CD4-positive, CD25-positive, alpha-beta regulatory T cell (primary cell): Measurements from ENCODE around the gene PCBP4. TPM values are rescaled to one million over a fixed set of nuclear protein-coding genes. Genes with fewer than 3 reads are reported as not detected.

Source experiments
- ATAC-seq, 2 donors: fragments of 150-1000 bp; cut with Tn5 transposase; one replicate each; pipeline ENCODE4 v1.10.0; 2021; ENCODE audit warnings: low read depth in 2 of 2, moderate number of reproducible peaks in 2 of 2, moderate library complexity in 1 of 2
- DNase-seq, 3 donors: peaks; one replicate each; pipeline versions ENCODE4 v3.0.0 to v3.0.0-alpha.2; 2012 to 2022; ENCODE audit warnings: mixed read lengths in 1 of 3
- H3K27ac ChIP-seq: one replicate; pipeline ENCODE4 v1.7.0; 2013; ENCODE audit warnings: mild to moderate bottlenecking, low read length; ENCODE audit not compliant: insufficient read depth, poor library complexity, severe bottlenecking
- H3K27me3 ChIP-seq: one replicate; pipeline ENCODE4 v1.7.0; 2013; ENCODE audit warnings: low read length; ENCODE audit not compliant: control insufficient read depth, insufficient read depth
- H3K36me3 ChIP-seq: one replicate; pipeline ENCODE4 v1.7.0; 2013; ENCODE audit warnings: mild to moderate bottlenecking, low read length, moderate library complexity; ENCODE audit not compliant: control insufficient read depth, insufficient read depth
- H3K4me1 ChIP-seq: 2 replicates; pipeline ENCODE4 v1.7.0; 2013; ENCODE audit warnings: mild to moderate bottlenecking, low read length; ENCODE audit not compliant: insufficient read depth, control insufficient read depth, poor library complexity, severe bottlenecking
- H3K4me3 ChIP-seq: one replicate; pipeline ENCODE4 v1.7.0; 2013; ENCODE audit warnings: low read depth, mild to moderate bottlenecking, low read length, moderate library complexity
- H3K9me3 ChIP-seq, 2 experiments: 1 replicate in 1 of 2; 2 replicates in 1 of 2; pipeline ENCODE4 v1.7.0; 2013; ENCODE audit warnings: low read length in 2 of 2, mild to moderate bottlenecking in 1 of 2, moderate library complexity in 1 of 2; ENCODE audit not compliant: control insufficient read depth in 2 of 2
- H3K27ac Mint-ChIP-seq, 3 donors: one replicate each; pipeline ENCODE4 v1.8.0; 2020 to 2022; ENCODE audit warnings: mild to moderate bottlenecking in 3 of 3, mixed read lengths in 3 of 3, moderate library complexity in 2 of 3
- H3K27me3 Mint-ChIP-seq: one replicate; pipeline ENCODE4 v1.8.0; 2022; ENCODE audit warnings: mild to moderate bottlenecking, mixed read lengths
- H3K36me3 Mint-ChIP-seq: one replicate; pipeline ENCODE4 v1.8.0; 2020; ENCODE audit warnings: mixed read lengths
- H3K4me1 Mint-ChIP-seq, 4 donors: one replicate each; pipeline ENCODE4 v1.8.0; 2020 to 2022; ENCODE audit warnings: mixed read lengths in 4 of 4, mild to moderate bottlenecking in 1 of 4
- H3K4me3 Mint-ChIP-seq, 4 donors: one replicate each; pipeline ENCODE4 v1.8.0; 2020 to 2022; ENCODE audit warnings: mild to moderate bottlenecking in 4 of 4, mixed read lengths in 4 of 4, moderate library complexity in 3 of 4
- H3K9me3 Mint-ChIP-seq, 7 donors: one replicate each; pipeline ENCODE4 v1.8.0; 2020 to 2022; ENCODE audit warnings: mixed read lengths in 7 of 7, mild to moderate bottlenecking in 3 of 7, moderate library complexity in 2 of 7
- polyA plus RNA-seq, 4 donors: library from polyadenylated mRNA; unstranded; fragments of 300-500 nt; fragmentation: Illumina TruSeq; gene quantifications; one replicate each; pipeline ENCODE4 v1.2.3, GENCODE V29; 2021
- total RNA-seq: library from RNA; stranded (reverse); gene quantifications from one replicate; pipeline ENCODE4 v1.2.3, GENCODE V29; 2022

The PCBP4 gene
- total and polyA plus RNA-seq, 5 donors from 2014 or later, result 9.6 to 24.6 (median 13.7) TPM

GRCh38 chr3:51955893-51956770, 11.1 kb downstream of the PCBP4 start:
- Histone ChIP-seq H3K36me3 (no peaks in the 10 kb centered on the region), H3K4me1 (peaks cover 11% of the 10 kb centered on the region), H3K27ac (no peak overlapping the region), H3K9me3 (no peaks in the 10 kb centered on the region), H3K4me3 (no peak overlapping the region), H3K27me3 (peaks cover 11% of the 10 kb centered on the region)
- Mint-ChIP-seq H3K27ac (no peak overlapping the region), H3K4me1 (peaks cover 0 to 8% (median 2%) of the 10 kb centered on the region in 4 donors), H3K27me3 (peaks cover 24% of the 10 kb centered on the region), H3K4me3 (peak overlapping the region in 3 of 4 donors; percentile 51 to 69 (median 57)), H3K36me3 (peaks cover 4% of the 10 kb centered on the region), H3K9me3 (peaks cover 0 to 2% (median 0%) of the 10 kb centered on the region in 7 donors)
- ATAC-seq, result peak; percentile 70 to 71
- DNase-seq, result peak; percentile 26 to 59 (median 28)

GRCh38 chr3:51955175-51955892, 11.9 kb downstream of the PCBP4 start, which contains the start of gene GPR62:
TSS of gene GPR62 (plus strand) at chr3:51955381. CDS start at chr3:51955653, 272 bp downstream.
- no peaks in the 10 kb centered on the region for H3K9me3 ChIP-seq
- Mint-ChIP-seq H3K36me3 (peaks cover 4% of the 10 kb centered on the region), H3K27ac (no peak within 1 kb of the TSS), H3K9me3 (peaks cover 0 to 2% (median 0%) of the 10 kb centered on the region in 7 donors), H3K4me3 (peak within 1 kb of the TSS in 2 of 4 donors; percentile 57 to 69), H3K4me1 (peaks cover 0 to 8% (median 2%) of the 10 kb centered on the region in 4 donors), H3K27me3 (peaks cover 24% of the 10 kb centered on the region)
- DNase-seq (no peak), ATAC-seq (peak in 1 of 2 donors; percentile 2)
- H3K36me3 ChIP-seq, result no peaks in the 10 kb centered on the region
- peaks cover 11% of the 10 kb centered on the region for H3K27me3 ChIP-seq
- no peak within 1 kb of the TSS for H3K4me3 ChIP-seq
- peaks cover 11% of the 10 kb centered on the region for H3K4me1 ChIP-seq
- H3K27ac ChIP-seq, result no peak within 1 kb of the TSS

- H3K27me3 Mint-ChIP-seq, result peaks cover 24% of the 10 kb centered on the region
- peaks cover 11% of the 10 kb centered on the region for H3K27me3 ChIP-seq
Measured at GRCh38 chr3:51954713-51955112, 12.5 kb downstream of the PCBP4 start.

GRCh38 chr3:51954105-51954504, 13.1 kb downstream of the PCBP4 start:
- DNase-seq, result no peak
- ATAC-seq, result no peak
- Mint-ChIP-seq H3K9me3 (peaks cover 0 to 2% (median 0%) of the 10 kb centered on the region in 7 donors), H3K36me3 (peaks cover 4% of the 10 kb centered on the region), H3K4me1 (peaks cover 0 to 8% (median 2%) of the 10 kb centered on the region in 4 donors), H3K27me3 (peaks cover 24% of the 10 kb centered on the region), H3K27ac (peak overlapping the region in 1 of 3 donors; percentile 11), H3K4me3 (peak overlapping the region in 2 of 4 donors; percentile 24 to 44)
- H3K36me3 ChIP-seq, result no peaks in the 10 kb centered on the region
- H3K9me3 ChIP-seq, result no peaks in the 10 kb centered on the region
- no peak overlapping the region for H3K4me3 ChIP-seq
- peaks cover 11% of the 10 kb centered on the region for H3K4me1 ChIP-seq
- peaks cover 11% of the 10 kb centered on the region for H3K27me3 ChIP-seq
- H3K27ac ChIP-seq, result no peak overlapping the region

More at GRCh38 chr3:51954713-51955112, 12.5 kb downstream of the PCBP4 start:
- H3K36me3 ChIP-seq, result no peaks in the 10 kb centered on the region
- H3K4me3 ChIP-seq, result no peak overlapping the region
- DNase-seq (no peak), ATAC-seq (no peak)
- H3K9me3 Mint-ChIP-seq, result peaks cover 0 to 2% (median 0%) of the 10 kb centered on the region in 7 donors
- H3K36me3 Mint-ChIP-seq, result peaks cover 4% of the 10 kb centered on the region
- H3K4me3 Mint-ChIP-seq, result no peak overlapping the region
- H3K4me1 ChIP-seq, result peaks cover 11% of the 10 kb centered on the region
- H3K9me3 ChIP-seq, result no peaks in the 10 kb centered on the region
- peaks cover 0 to 8% (median 2%) of the 10 kb centered on the region in 4 donors for H3K4me1 Mint-ChIP-seq
- no peak overlapping the region for H3K27ac Mint-ChIP-seq
- no peak overlapping the region for H3K27ac ChIP-seq

GRCh38 chr3:51953445-51953844, 13.8 kb downstream of the PCBP4 start:
- Histone ChIP-seq H3K36me3 (no peaks in the 10 kb centered on the region), H3K9me3 (no peaks in the 10 kb centered on the region), H3K4me3 (no peak overlapping the region), H3K4me1 (peaks cover 11% of the 10 kb centered on the region), H3K27me3 (peaks cover 11% of the 10 kb centered on the region), H3K27ac (no peak overlapping the region)
- Mint-ChIP-seq H3K27me3 (peaks cover 24% of the 10 kb centered on the region), H3K4me1 (peaks cover 0 to 8% (median 2%) of the 10 kb centered on the region in 4 donors), H3K27ac (no peak overlapping the region), H3K9me3 (peaks cover 0 to 2% (median 0%) of the 10 kb centered on the region in 7 donors), H3K4me3 (peak overlapping the region in 1 of 4 donors; percentile 70), H3K36me3 (peaks cover 5% of the 10 kb centered on the region)
- no peak for ATAC-seq
- no peak for DNase-seq

- Histone ChIP-seq H3K9me3 (no peaks in the 10 kb centered on the region), H3K27me3 (peaks cover 11% of the 10 kb centered on the region), H3K27ac (no peak overlapping the region), H3K4me1 (peaks cover 2% of the 10 kb centered on the region), H3K36me3 (no peaks in the 10 kb centered on the region), H3K4me3 (no peak overlapping the region)
- DNase-seq (no peak), ATAC-seq (no peak)
- H3K9me3 Mint-ChIP-seq, result peaks cover 0 to 2% (median 0%) of the 10 kb centered on the region in 7 donors
- H3K36me3 Mint-ChIP-seq, result peaks cover 7% of the 10 kb centered on the region
- peaks cover 0 to 4% (median 2%) of the 10 kb centered on the region in 4 donors for H3K4me1 Mint-ChIP-seq
- peaks cover 17% of the 10 kb centered on the region for H3K27me3 Mint-ChIP-seq
- H3K4me3 Mint-ChIP-seq, result no peak overlapping the region
- H3K27ac Mint-ChIP-seq, result no peak overlapping the region
Measured at GRCh38 chr3:51950899-51951298, 16.4 kb downstream of the PCBP4 start.

- H3K4me1 ChIP-seq, result no peaks in the 10 kb centered on the region
- Mint-ChIP-seq H3K36me3 (peaks cover 7% of the 10 kb centered on the region), H3K4me3 (no peak overlapping the region), H3K4me1 (peaks cover 0 to 4% (median 2%) of the 10 kb centered on the region in 4 donors), H3K27me3 (peaks cover 17% of the 10 kb centered on the region), H3K9me3 (peaks cover 0 to 2% (median 0%) of the 10 kb centered on the region in 7 donors), H3K27ac (no peak overlapping the region)
- no peak overlapping the region for H3K4me3 ChIP-seq
- H3K36me3 ChIP-seq, result no peaks in the 10 kb centered on the region
- no peak overlapping the region for H3K27ac ChIP-seq
- DNase-seq (no peak), ATAC-seq (no peak)
- no peaks in the 10 kb centered on the region for H3K9me3 ChIP-seq
- peaks cover 6% of the 10 kb centered on the region for H3K27me3 ChIP-seq
Measured at GRCh38 chr3:51949121-51949520, 18.1 kb downstream of the PCBP4 start.
